GM21360 (cell line): Measurements from ENCODE around the gene MRPS27.

Experiments used
- ATAC-seq: cut with Tn5 transposase; IDR thresholded peaks from one replicate; pipeline ENCODE4 v1.9.1; 2021; ENCODE audit warnings: mild to moderate bottlenecking, moderate library complexity; ENCODE audit not compliant: unreplicated experiment

The MRPS27 gene

DNA sequence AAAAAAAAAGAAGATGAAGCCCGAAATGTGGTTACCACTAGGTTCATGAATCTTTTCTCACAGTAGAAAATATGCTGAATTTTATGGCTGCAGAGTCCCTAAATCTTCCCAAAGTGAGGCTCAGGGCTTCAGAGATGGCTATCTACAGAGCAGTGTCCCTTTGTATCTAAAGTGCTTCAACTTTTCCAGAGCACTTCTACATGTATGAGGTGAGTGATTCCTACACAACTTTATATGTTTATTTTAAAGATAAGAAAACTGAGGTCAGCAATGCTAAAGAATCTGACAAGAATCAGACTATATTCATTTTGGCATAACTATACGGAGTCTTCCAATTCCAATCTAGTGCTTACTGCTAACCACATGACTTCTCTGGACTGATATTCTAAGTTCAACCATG lies 53.2 kb downstream of the MRPS27 start:
- ATAC-seq = no peak

DNA sequence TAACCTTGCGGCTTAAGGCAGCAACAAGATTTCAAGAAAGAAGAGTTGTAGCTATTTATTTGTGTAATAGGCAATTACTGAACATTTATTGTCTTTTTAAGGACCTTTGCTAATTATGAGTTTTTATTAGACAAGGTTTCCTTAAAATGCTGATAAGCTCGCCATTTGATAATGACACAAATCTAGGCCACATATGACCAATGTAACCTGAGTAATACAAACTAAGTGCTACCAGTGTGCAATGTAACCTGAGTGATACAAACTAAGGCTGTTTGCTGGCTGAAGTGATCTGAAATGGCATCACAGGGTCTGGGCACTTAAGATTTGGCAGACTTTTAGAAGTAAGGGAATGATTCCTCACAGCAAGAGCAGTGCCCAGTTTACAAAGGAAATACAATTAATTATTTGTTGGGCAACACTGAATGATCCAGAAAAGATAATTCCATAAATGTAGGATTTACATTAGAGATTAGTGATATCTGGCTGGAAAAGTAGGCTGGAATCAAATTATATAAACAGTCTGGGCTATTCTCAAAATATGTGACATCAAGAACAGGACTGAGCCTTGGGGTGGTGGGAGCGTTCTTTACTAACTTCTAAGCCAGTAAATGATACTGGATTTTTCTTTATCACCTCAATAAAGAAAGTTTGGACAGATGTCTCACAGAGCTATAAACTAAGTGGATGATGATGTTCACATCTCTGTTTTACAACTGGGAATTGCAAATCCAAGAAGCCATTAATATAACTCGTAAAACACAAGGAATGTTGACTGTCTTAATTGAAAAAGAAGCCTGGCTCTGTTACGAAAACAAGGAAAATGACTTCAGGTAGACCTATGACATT lies 54.8 kb downstream of the MRPS27 start:
- no peak for ATAC-seq

DNA sequence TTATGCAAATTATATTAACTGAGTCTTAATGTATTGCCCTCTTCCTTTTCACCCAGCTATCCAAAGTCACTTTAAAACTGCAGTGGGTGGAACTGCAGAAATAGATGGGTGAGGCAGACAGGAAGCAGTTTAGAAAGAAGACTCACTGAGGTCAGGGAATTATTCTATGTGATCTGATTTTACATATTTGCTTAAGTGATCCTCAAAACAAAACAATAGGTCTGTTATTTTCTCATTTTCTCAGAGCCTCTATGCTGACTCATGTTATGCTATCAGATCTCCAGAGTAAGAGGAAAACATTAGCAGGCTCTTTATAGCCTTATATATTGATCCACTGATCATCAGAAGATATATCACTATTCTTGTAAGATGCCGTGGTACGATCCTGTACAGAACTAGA lies 63.5 kb downstream of the MRPS27 start:
- ATAC-seq = no peak

DNA sequence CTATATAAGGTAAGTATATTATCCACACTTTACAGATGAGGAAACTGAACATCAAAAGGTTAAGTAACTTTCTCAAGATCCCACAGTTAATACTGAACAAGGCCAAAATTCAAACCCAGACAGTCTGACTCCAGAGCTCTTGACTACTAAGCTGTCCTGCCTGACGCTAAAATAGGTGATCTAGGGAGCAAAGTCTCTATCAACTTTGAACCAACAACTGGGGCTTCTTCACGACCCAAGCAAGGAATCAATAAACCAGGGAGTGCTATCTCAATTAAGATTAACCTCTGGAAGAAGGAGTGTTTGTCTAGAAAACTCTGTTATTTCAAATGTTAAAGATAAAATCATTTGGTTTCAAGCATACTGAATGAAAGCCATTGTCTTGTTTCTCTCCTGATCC lies 64.4 kb downstream of the MRPS27 start:
- no peak for ATAC-seq

DNA sequence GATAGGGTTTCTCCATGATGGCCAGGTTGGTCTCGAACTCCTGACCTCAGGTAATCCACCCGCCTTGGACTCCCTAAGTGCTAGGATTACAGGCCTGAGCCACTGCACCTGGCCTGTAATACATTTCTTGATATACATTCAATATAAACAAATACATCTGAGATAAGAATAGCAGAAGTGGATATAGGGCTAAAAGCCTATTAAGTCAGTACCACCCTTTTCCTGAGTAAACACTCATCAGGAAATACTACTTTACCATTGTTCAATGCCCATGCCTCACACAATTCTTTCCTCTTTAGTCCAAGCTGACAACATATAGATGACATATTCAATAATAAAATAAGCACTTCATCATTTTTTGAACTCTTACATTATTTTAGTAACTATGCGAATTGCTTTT lies 64.8 kb downstream of the MRPS27 start:
- no peak for ATAC-seq

DNA sequence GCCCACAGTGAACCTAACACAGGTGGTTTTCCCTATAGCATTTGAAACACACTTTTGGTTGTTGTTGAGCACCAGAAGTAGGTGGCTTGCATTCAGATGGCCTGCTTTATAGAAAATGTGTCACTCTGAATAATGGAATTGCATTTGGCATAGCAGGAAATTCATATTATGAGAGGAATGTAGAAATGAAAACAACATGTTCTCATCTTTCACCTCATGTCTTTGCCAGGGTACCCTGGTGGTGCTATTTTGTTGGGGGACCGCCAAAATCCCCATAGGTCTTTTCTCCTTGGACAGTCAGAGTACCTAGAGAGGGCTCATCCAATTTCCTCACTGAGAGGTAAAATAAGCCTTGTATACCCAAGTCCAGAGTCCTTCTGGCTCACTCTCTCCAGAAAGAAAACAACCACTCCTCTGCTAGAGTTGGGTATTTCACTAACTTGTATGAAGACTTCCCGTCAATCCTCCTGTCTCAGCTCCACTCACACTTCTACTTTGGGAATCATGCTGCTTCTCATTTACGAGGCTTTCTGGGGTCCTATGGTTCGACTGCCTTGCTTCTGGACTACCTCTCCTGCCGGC lies 67.4 kb downstream of the MRPS27 start:
- no peak for ATAC-seq

DNA sequence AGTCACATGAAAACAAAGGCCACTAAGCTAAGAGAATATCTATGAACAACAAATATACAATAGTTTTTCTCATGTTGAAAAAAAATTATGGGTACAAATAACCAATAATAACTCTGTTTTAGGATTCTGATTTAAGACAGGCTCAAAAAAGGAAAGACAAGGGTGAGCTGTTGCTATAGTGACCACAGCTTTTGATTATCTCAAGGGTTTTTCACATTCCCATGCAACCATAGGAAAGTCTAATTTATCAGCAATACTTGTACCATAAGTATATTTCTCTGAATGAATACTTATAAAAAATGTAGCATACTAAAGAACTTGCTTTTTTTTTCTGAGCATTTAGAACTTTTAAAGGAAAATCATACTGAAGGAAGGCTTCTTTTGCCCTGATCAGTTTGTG lies 68.0 kb downstream of the MRPS27 start:
- no peak for ATAC-seq

DNA sequence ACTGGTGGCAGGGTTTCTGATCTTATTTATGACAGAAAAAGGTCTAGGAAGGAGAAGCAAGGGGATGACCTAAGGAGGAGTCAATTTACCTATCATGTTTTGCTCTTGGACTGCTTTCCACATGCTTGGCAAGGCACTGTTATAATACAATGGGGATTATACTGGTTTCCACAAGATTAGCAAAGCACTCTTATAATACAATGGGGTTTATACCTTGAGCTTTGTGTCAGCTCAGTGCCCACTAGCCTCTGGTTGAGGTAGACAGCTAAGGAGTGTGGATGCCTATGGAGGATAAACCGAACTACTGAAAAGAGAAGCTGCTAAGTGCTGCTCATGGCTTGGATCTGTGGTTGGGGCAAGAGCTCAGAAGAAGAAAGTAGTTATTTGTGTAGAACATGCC lies 68.7 kb downstream of the MRPS27 start:
- ATAC-seq = no peak

DNA sequence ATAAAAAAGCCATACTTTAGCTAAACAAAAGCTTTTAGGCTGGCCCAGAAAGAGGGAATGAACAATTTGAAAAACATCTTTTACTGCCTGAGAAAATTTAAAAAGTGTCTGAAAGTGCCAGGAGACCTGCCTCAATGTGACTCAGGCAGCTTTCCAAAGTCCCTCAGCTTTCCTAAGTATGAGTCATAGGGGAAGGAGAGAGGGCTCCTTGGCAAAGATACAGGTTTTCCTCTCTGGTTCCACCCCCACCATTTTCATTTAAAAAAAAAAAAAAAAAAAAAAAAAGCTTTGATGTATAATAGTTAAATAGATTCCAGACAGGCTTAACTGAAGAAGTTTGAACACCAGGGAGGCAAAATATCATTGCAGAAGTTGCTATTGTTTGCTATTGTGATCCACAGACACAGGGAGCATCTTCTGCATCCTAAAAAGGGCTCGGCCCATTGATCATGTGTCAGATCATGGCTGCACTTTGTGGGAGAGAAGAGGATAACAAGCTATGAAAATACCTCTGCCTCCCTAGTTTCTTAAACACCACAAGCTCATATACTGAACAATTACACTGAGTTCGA lies 71.5 kb downstream of the MRPS27 start:
- ATAC-seq = no peak

DNA sequence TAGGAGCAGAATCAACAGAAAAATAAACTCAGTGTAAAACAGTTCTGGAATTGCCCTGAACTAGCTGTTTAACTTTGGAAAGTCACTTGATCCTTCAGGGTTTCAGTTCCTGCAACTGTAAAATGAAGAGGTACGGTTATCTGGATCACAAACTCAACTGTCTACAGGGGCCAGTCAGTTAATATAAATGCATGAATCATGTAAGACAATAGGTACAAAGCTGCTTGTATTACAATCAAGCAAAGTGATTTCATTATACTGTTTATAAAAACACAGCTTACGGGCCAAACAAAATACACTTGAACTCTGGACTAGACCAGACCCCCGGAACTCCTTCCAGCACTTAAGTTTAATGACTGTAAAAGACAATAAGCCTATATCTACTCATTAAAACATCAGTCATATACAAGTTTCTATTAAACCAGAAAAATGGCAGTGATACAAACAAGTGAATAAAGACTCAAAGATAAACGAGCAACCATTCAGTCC lies 73.0 kb downstream of the MRPS27 start:
- ATAC-seq = no peak

DNA sequence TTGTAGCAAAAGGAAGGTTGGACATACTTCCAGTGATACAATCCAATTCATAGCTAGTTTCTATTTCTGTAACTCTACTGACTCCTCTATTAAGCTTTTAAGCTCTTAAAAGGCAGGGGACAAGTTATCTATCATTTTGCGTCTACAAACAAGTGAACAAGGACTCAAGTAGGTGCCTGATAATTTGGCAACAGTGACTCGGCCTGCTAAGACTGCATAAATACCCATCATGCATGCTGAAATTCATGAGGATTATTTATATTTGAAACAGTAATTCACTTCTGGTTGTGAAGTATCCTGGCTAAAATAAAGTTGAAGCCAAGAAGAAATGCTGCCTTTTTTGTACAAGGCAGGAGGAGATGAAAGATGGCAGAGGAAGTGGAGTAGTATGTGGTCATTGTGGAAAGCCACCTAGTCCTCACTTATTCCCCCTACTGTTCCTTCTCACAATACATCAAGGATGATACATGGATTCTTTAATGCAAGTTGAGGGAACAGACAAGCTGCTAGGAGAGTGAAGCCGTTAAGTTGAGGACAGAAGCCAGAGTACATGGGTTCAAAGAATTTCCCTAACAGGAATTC lies 74.0 kb downstream of the MRPS27 start:
- no peak for ATAC-seq

DNA sequence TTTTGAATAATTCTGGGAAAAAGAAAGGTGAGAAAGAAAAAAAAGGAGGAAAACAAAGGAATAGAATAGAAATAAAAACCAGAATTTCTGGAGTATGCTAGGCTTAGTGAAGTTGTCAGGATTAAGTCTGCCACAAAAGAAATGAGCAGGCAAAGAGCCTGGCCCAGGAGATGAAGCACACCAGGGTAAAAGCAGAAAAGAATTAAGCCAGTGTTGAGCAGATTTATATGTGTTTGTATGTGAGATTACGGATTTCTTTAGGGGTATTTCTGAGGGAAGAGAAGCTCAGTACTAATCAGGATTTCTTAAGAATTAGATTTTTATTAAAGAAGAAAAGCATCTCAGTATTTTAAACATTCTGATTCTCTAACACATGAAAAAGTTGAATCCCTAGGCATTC lies 74.5 kb downstream of the MRPS27 start:
- ATAC-seq = no peak

DNA sequence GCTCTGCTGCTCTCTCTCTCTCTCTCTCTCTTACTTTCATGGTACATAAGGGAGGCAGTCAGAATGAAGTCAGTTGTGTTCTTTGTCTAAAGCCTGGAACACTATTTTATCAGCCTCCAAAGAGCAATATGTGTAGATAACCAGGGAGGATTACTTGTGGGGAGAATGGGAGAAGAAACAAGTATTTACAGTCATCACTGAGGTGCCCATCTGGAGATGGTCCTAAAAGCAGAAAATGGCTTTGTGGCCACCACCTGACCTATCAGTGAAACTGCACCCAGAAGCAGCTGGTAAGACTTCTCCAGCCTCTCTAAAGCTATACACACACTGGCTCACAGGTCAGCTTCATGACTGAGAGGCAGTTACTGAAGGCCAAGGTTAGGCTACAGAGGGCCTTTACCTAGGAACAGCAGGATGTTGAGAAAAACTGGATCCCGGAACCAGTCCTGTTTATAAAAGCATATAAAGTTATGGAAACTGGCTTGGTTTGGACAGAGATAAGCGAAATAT lies 75.1 kb downstream of the MRPS27 start:
- no peak for ATAC-seq

DNA sequence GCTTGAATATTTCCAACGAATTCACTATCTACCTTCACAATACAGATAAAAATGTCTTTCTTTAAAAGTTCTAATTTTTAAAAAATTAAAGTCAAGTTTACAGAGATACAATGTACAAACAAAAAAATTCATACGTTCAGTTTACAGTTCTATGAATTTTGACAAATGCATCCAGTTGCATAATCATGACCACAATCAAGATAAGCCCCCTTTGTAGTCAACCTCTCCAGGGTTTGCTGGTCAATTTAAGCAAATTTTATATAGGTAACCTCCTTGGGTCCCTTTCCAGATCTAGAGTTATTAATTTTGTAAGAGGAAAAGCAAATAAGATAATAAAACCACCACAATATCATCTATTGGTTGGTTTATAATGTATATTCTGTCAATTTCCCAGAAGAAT lies 76.3 kb downstream of the MRPS27 start:
- no peak for ATAC-seq

DNA sequence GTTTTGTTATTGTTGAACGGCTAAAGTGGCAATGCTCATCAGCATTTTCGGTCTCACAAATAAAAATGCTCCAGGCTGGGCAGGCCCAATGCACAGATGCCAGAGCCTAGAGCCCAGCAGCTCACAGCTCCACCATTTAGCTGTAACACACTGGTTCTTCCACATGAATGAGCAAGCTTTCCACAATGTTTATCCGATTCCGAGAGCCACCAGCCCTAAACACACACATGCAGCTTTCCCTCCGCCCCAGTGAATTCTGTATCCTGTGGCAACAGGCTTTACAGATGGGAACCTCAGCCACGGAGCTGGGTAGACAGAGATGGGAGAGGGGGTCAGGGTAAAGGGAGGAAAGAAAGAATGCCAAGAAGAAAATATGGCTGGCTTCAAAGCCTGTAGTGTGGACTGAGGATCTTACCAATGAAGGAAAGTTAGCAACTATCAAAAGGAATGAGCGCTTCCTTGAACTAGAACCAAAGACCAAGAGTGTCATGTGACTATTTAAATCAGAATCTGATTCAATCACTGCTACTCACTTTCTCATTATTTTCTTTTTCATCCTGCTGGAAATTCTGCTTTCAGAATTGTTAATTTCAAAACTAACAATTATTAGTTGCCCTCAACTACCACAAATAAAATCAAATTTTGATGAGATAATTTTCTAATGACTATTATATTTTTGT lies 77.1 kb downstream of the MRPS27 start:
- no peak for ATAC-seq

DNA sequence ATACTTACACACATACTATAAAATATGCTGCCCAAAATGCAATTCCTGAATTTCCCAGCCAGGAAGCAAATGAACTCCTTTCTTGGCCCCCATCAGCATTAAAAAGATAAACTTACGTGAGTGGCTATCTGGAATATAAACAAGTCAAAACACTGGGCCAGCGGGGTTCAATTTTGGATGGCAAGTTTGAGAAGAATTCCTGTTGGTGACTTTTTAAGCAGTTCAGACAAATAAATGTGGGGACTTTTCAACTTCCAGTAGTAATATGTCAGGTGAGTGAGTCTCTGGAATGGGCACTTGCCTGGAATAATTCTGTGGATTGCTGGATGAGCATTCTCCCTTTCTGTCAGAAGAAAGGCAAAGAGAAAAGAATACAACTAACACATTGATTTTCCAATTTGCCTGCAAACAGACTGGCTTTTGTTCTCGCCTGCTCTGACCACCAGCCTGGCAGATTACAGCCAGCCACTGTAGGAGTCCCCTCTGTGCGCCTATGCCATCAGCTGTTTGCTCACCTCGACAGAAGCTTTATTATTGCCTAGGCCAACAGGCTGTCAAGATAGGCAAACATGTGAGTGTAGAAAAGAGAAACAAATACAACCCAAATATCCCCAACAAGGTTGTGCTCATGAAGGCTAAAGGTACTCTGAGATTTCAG lies 78.6 kb downstream of the MRPS27 start:
- ATAC-seq = no peak

DNA sequence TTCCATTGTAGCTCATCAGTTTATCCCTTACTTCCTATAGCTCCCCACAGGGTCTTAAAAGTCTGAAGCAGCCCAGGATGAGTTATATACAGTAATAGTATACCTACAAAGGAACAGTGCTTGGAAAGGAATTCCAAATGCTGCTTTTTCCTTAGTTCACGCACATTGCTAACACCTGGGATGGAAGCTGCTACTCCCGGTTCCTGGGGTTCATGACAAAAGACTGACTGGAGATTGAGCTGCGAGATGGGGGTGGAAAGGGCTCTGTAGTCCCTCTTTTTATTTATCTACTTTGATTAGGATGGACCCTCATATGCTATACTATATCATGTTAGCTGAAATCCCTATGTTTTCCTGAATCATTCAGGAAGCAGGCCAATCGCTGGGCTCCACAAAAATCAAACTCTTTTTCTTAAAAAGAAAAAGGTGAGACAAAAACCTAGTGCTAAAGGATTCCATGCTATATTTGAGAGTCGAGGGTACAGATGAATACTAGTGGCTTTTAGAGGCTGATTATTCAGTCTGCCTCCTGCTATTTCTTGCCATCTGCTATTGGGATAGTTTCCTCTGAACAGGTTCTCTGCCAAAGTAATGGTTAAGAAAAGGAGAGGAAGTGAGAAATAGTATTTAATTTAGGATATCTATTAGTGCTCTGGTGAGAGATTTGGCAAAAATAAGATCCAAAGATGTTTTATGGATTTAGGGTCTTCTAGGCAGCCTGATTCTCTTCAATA lies 81.2 kb downstream of the MRPS27 start:
- ATAC-seq = no peak

DNA sequence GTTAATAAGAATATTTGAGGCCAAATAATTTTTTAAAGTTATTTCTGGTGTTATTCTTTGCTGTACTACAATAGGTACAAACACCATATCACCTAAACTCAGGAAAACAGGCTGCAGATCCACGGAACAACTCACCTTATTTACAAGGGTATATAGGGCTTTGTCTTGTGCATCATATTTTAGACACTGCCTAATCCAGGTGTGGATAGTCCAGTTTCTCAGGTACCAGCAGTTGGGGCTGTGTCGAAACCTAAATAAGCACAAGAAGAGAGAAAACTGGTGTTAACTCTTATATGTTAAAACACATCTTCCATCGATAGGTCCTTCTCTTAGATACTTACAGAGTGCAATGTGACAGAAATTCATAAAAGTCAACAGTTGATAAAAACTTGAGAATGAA lies 82.2 kb downstream of the MRPS27 start:
- ATAC-seq = no peak

DNA sequence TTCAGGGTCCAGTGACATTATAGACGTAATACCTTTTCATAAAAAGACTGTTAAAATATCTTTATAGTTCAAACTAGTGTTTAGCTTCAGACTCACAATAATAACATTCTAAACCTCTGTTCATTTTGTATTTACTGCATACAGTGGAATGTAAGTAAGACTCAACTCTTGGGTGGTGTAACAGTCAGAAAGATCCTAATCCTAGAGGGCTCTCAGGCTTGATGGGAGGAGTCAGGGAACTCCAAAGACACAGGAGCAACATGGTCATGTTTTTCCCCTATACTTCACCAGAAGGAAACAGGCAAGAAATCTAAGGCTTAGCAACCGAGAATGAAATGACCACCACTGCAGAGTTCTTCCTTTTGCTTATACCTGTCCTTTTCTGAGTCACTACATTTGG lies 82.6 kb downstream of the MRPS27 start:
- no peak for ATAC-seq

DNA sequence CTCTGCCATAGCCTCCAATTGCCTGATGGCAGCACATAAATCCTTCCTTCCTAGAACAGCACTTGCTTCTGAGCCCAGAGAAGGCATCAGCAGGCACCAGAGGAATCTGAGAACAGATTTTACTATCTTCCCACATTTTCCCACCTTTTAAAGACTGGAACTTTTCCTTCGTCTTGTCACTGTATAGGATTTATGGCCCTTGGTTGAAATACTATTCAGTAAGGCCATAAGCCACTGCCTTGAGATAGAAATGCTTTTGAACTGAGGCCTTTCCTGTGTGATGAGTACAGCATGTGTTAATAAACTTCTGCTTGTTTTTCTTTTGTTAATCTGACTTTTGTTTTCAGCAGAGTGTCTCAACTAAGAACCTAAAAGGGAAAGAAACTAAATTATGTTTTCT lies 84.3 kb downstream of the MRPS27 start:
- ATAC-seq = no peak
